NCI-H345 treated with DMSO at 0.1 percent for 48 hours (cell line): ENCODE measurements around the gene CAMK2G.
"Not testable (repeated sequence)": the region's sequence is repeated elsewhere in the genome, so short reads cannot be mapped to it uniquely, and the experiment has no call there.

Experiments
- DNase-seq: peaks from one replicate; lab custom pipeline; 2025; ENCODE audit not compliant: unreplicated experiment; lab: John Stamatoyannopoulos, UW

CAMK2G gene

DNA sequence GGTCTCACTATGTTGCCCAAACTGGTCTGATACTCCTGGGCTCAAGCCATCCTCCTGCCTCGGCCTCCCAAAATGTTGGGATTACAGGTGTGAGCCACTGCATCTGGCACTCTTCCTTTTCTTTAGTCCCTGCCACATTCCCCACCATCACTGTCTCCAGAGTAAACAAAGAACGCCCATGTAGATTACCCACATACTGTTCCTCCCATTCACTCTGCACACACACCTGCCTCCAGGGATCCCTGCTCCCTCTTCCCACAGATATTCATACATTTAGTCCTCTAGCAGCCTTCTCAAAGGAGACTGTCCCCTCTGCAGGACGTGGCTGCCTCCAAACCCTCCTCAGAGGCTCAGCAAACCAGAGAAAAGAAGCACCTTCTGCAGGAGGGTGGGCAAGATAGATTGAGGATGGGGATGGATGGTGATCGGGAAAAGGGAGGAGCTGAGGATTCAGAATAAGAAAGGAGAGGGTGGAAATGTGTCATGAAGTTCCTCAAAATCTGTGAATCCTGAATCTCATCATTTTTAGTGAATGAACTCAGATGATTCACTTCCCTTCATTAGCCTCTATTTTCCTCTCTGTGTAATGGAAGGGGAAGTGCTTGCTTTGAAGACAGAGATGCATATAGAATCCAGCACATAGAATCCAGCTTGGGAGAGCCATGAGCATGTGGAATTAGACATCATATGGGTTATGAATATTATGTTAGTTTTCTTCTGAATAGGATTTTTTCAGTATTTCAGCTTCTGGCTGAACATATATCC lies 31.1 kb upstream of the CAMK2G start:
- DNase-seq, result no peak

DNA sequence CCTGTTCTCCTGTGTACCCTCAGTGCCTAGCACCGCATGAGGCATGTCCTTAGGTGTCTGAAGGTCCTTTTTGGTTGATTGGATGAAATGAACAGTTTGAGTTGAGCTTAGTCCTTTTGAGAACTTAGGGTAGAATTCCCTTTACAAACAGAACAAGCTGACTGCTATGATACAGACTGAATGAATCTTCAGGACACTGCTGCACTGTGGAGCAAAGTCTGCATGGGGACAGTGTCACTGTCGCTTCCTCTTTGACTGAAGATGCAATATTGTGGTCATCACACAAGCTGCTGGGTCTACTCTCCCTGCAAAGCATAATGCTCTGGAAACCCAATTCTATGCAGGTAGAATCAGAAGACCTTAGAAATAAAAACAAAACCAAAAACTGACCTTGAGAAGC lies 28.0 kb upstream of the CAMK2G start:
- no peak for DNase-seq

DNA sequence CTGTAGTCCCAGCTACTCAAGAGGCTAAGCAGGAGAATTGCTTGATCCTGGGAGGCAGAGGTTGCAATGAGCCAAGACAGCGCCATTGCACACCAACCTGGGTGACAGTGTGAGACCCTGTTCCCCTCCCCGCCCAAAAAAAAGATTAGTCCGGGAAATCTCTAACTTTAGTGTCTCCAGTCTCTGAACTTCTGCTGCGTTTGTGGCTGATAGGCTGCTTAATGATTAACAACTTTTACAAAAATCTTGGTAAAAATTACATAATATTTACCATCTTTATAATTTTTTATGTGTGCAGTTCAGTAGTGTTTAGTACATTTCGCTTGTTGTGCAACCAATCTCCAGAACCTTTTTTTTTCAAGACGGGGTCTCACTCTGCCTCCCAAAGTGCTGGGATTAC lies 26.9 kb upstream of the CAMK2G start:
- DNase-seq, result no peak

DNA sequence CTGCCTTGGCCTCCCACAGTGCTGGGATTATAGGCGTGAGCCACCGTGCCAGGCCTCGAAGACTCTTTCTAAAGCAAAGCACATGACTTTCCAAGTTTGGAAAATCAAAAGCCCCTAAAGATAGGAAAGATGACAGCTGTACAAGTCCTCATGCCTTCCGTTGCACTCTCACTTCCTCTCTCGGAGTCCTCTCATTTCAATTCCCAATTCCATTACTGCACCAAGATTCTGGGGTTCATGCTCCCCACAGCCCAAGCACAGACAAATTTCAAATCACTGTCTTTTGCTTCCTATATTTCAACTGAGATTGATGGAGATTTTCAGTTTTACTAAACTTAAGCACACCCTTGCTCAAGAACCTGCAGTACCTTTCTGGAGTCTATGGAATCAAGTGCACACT lies 25.7 kb upstream of the CAMK2G start:
- DNase-seq, result no peak

DNA sequence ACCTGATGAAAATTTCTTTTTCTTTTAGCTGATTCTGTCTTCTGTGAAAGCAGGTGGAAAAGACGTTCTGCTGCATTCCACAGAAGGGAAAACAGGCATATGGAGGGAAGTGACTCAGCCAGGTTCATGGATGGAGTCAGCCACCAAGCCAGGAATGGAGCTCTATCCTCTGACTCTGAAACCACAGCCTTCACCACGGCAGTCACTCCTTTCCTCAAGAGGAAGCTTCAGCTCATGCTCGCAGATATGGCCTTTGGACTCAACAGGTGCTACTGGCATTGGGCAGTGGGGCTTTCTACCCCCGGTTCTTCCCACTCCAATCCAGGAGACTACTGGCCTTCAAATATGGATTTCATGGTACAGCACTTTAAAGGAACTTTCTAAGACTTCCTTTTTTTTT lies 25.1 kb upstream of the CAMK2G start:
- DNase-seq, result no peak

- DNase-seq, result no peak
These were observed 24.5 kb upstream of the CAMK2G start for GRCh38 chr10:73898730-73899410.

DNA sequence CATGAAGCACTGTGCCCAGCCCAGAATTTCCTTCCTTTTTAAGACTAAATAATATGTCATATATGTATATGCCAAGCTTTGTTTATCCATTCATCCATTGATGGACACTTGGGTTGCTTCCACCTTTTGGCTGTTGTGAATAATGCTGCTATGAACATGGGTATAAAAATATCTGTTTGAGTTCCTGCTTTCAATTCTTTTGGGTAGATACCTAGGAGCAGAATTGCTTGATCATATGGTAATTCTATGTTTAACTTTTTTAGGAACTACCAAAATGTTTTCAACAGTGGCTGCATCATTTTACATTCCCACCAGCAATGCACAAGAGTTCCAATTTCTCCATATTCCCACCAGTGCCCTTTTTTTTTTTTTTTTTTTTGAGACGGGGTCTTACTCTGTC lies 23.3 kb upstream of the CAMK2G start:
- no peak for DNase-seq

DNA sequence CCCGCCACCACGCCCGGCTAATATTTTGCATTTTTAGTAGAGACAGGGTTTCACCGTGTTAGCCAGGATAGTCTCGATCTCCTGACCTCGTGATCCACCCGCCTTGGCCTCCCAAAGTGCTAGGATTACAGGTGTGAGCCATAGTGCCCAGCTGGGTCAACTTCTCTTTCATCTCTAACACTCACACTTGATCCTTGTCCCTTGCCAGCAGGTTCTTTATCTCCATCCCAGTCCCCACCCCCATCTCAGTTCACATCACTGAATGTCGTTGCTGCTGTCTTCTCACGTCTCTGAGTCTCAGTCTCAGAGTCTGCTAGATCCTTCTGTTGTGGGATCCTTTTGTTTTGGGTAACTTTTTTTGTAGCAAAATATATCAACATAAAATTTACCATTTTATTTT lies 21.0 kb upstream of the CAMK2G start:
- DNase-seq, result not testable (repeated sequence)

GRCh38 chr10:73894245-73894971 lies 20.1 kb upstream of the CAMK2G start:
- no peak for DNase-seq

DNA sequence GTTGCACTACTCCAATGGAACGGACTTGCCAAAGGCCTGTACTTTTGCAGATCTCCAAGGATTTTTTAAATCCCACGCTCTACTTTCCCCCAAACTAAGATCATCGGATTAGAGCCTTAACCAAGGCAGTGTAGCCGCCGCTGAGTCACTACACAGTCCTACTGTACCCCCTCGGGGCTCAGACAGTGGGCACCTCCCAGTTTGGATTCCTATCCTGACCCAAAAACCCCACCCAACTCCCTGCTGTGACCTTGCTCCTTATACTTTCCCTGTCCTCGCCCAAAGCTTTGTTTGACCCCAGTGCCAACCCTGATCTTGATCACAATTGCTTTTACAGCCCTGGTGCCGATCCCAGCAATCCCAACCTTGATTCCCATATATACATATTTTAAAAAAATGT lies 19.1 kb upstream of the CAMK2G start:
- no peak for DNase-seq

DNA sequence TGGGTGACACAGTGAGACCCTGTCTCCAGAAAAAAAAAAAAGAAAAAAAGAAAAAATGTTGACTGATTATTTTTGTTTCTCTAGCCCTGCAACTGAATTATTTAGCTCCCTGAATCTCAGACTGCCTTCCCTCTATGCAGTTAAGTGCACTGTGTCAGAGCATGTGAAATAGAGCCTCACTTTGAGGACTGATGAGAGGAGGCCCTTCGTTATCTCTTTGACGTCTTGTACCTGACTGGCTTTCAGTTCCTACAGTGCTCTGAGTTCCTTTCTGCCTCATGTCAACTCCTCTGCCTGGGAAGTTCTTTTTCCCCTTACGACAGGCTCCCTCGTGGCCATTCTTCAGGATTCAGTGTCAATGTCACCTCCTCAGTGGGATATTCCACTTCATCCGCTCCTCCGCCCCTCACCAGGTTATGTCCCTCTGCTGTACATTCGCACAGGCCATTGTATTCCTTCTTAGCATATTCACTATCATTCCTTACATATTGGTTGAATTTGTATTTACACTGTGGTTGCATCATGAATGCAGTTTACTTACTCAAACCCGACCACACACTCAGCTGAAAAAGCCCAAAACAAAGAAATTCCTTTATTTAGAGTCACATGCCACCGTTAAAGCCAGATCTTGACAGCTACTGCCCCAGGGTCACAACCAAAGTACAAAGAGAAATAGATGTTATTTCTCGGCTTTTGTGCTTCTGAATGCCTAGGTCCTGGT lies 18.1 kb upstream of the CAMK2G start:
- no peak for DNase-seq

DNA sequence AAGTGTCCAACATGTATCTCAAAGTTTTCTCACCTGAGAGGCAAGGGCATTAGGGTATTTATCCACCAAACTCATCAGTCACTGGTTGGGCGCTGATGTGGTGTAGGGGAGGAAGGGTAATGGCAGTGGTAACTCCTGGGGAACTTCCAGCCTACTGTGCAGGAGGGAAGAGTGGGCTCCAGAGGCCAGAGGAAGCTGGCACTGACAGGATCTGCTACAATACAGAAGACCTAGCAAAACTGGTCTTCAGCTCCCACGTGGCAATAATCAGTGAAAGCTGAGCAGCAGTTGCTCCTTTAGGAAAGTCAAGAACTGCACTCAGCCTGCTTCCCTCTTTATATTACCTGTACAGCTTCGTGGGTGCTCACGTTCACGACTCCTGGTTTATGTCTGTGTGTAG lies 17.2 kb upstream of the CAMK2G start:
- DNase-seq, result no peak

DNA sequence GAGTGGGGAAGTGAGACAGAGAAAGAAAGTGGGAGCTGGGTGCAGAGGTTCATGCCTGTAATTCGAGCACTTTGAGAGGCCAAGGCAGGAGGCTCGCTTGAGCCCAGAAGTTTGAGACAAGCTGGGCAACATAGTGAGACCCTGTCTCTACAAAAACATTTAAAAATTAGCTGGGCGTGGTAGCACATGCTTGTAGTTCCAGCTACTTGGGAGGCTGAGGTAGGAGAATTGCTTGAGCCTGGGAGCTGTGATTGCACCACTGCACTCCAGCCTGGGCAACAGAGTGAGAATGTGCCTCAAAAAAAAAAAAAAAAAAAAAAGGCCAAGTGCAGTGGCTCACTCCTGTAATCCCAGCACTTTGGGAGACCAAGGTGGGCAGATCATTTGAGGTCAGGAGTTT lies 16.5 kb upstream of the CAMK2G start:
- not testable (repeated sequence) for DNase-seq

DNA sequence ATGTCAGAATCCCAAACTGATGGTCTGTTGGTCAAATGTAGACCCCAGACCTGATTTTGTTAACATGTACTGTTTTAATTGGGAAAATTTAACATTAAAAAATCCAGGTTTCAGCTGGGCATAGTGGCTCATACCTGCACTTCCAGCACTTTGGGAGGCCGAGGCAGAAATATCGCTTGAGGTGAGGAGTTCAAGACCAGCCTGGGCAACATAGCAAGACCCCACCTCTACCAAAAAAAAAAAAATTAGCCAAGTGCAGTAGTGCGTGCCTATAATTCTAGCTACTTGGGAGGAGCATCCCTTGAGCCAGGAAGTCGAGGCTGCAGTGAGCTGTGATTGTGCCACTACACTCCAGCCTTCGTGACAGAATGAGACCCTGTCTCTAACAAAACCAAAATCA lies 15.9 kb upstream of the CAMK2G start:
- no peak for DNase-seq

- DNase-seq, result not testable (repeated sequence)
These were observed 15.1 kb upstream of the CAMK2G start for GRCh38 chr10:73889416-73889815.

DNA sequence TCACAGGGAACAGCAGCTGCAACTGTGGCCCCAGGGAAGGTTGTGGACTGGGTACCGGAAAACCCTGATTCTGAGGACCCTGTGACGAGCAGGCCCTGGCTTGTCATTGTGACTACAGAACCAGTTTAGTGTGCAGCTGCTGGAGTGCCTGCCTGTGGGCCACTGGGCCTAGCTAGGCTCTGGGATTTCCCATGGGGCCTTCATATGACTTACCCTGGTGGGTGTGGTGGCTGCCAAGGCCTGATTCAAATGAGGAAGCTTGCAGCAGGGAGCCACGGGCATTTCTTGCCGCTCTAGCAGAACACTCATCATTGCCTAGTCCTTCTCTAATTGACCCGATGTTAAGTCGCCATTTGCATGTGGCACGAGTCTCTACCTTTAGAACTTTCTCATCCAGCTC lies 14.7 kb upstream of the CAMK2G start:
- peak; percentile 65 for DNase-seq

DNA sequence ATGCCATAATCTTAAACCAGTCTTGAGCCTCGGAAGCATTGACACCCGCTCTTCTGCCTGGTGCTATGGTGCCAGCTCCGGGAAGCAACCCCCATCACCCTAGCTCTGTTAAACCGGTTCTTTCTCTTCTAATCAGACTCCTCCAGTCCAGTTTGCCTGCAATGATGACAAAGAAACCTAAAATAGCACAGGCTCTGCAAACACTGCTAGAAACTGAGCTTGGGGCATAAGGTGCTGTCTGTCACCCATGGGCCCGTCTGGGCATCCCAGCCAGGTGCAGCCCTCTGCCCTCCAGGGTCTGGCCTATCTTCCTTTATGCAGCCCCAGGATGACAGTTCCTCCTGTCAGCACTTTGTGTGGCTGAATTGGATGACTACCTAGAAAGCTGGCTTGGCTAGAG lies 14.2 kb upstream of the CAMK2G start:
- DNase-seq, result no peak

GRCh38 chr10:73887294-73888039 lies 13.1 kb upstream of the CAMK2G start:
- no peak for DNase-seq

DNA sequence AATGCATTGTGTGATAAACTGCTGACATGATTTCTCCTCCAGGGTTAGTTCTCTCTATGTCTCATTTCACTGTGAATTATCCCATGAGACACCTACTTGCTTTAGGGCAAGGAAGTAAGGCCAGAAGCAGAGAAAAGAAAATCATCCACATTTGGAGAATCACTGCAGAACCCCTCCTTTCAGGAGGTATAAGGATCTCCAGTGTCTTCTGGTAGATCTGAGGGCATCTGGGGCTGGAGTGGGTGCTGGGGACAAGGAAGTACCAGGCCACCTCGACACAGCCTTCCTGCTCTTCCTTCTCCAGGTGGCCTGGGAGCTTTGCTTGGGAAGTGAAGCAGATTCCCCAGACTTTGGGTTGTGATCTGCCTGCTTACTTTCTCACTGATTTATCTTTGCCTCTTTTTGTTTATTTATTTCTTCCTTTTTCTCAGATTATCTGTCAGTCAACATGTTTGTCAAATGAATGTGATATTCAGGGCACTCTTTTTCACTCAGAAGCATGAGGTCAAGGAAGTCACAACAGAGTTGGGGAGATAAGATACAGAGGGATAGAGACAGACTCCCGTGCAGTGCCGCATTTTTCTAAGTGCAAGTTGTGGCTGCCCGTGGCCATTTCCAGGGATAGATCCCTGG lies 12.4 kb upstream of the CAMK2G start:
- DNase-seq, result no peak

GRCh38 chr10:73886085-73886529 lies 11.8 kb upstream of the CAMK2G start:
- DNase-seq, result peak; percentile 42
